ENCODE data around the gene DUSP14. TPM values are rescaled to one million over a fixed set of nuclear protein-coding genes. Genes with fewer than 3 reads are reported as not detected.

Gene DUSP14
- total and polyA plus RNA-seq, 2 of the 13 experiments (the other 11 are each of a cell fraction or from before 2014, with no cell fraction given) = 33.5 to 39.8 TPM

DNA sequence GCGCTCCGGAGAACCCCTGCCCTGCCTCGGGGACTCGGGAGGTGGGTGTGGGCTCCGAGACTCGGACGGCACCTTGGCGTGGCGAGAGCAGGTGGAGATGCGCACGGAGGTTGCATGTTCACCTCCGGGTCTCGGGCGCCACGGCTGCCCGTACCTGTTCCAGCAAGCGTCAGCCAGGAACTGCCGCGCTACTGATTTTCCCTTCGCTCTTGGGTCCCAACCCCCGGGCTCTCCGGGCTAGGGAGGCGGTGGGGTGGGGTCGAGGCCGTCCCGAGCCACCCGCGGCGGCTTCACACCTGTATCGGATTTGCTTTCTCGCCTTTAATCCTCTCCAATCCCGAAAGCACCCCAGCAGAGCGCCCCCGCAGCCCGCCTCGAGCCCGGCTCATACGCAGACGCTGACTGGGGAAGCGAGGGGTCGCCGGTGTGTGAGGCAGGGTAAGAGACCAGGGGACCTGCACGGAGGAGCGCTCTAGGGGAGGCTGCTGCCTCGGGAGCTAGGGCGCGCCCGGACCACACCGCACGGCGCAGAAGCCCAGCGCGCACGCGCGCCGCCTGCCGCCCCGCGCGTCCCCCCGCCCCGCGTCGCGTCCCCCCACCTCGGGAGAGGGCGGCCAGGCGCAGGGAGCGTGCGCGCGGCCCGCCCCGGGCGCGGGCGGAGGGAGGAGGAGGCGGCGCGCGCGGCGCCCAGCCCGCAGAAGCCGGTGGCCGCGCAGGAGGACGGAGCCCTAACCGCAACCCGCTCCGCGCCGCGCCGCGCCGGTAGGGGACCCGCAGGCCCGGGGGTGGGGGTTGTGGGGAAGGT is at the start of gene DUSP14 (continued):
- TF ChIP-seq, protein P1, sequence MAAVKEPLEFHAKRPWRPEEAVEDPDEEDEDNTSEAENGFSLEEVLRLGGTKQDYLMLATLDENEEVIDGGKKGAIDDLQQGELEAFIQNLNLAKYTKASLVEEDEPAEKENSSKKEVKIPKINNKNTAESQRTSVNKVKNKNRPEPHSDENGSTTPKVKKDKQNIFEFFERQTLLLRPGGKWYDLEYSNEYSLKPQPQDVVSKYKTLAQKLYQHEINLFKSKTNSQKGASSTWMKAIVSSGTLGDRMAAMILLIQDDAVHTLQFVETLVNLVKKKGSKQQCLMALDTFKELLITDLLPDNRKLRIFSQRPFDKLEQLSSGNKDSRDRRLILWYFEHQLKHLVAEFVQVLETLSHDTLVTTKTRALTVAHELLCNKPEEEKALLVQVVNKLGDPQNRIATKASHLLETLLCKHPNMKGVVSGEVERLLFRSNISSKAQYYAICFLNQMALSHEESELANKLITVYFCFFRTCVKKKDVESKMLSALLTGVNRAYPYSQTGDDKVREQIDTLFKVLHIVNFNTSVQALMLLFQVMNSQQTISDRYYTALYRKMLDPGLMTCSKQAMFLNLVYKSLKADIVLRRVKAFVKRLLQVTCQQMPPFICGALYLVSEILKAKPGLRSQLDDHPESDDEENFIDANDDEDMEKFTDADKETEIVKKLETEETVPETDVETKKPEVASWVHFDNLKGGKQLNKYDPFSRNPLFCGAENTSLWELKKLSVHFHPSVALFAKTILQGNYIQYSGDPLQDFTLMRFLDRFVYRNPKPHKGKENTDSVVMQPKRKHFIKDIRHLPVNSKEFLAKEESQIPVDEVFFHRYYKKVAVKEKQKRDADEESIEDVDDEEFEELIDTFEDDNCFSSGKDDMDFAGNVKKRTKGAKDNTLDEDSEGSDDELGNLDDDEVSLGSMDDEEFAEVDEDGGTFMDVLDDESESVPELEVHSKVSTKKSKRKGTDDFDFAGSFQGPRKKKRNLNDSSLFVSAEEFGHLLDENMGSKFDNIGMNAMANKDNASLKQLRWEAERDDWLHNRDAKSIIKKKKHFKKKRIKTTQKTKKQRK (IDR thresholded peaks at IDR 0.05; ENCODE audit: low read length) = no peak
- TF ChIP-seq ZNF292 (CRISPR knock-in tag; IDR thresholded peaks at IDR 0.05; ENCODE audit: borderline replicate concordance, low read depth) = no peak
- TF ChIP-seq, protein P2, sequence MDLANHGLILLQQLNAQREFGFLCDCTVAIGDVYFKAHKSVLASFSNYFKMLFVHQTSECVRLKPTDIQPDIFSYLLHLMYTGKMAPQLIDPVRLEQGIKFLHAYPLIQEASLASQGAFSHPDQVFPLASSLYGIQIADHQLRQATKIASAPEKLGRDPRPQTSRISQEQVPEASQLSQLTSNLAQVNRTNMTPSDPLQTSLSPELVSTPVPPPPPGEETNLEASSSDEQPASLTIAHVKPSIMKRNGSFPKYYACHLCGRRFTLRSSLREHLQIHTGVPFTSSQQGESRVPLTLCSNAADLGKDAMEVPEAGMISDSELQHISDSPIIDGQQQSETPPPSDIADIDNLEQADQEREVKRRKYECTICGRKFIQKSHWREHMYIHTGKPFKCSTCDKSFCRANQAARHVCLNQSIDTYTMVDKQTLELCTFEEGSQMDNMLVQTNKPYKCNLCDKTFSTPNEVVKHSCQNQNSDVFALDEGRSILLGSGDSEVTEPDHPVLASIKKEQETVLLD (CRISPR knock-in tag; IDR thresholded peaks at IDR 0.05; ENCODE audit: low read depth) = peak; percentile 69
- TF ChIP-seq ZNF20 (CRISPR knock-in tag; IDR thresholded peaks at IDR 0.05) = no peak
- no peak for TF ChIP-seq SMAD3 (CRISPR knock-in tag; IDR thresholded peaks at IDR 0.05)
- no peak; the same call in 1 of the 2 replicates for TF ChIP-seq ZFP36L2 (CRISPR knock-in tag; IDR thresholded peaks at IDR 0.05)
- no peak for TF ChIP-seq KLF15 (CRISPR knock-in tag; IDR thresholded peaks at IDR 0.05; ENCODE audit: borderline replicate concordance)
- TF ChIP-seq ZNF792 (CRISPR knock-in tag; IDR thresholded peaks at IDR 0.05) = no peak
- TF ChIP-seq NFIC (IDR thresholded peaks at IDR 0.05; ENCODE audit: low read length) = no peak
- no peak for TF ChIP-seq RORA (CRISPR knock-in tag; IDR thresholded peaks at IDR 0.05)
- TF ChIP-seq PITX1 (CRISPR knock-in tag; IDR thresholded peaks at IDR 0.05) = no peak; the same call in 1 of the 2 replicates
- TF ChIP-seq ZNF597 (CRISPR knock-in tag; IDR thresholded peaks at IDR 0.05) = no peak
- peak; percentile 24; the same call in 1 of the 2 replicates for TF ChIP-seq FOSL2 (CRISPR knock-in tag; IDR thresholded peaks at IDR 0.05)
- no peak for TF ChIP-seq SMARCE1 (IDR thresholded peaks at IDR 0.05; ENCODE audit: borderline replicate concordance)
- no peak for TF ChIP-seq FLYWCH1 (CRISPR knock-in tag; IDR thresholded peaks at IDR 0.05)
- no peak for TF ChIP-seq TCF7L2 (IDR thresholded peaks at IDR 0.05; ENCODE audit: low read depth, low read length)
- TF ChIP-seq AHR (CRISPR knock-in tag; IDR thresholded peaks at IDR 0.05) = no peak; the same call in 1 of the 2 replicates
- TF ChIP-seq, protein P3, sequence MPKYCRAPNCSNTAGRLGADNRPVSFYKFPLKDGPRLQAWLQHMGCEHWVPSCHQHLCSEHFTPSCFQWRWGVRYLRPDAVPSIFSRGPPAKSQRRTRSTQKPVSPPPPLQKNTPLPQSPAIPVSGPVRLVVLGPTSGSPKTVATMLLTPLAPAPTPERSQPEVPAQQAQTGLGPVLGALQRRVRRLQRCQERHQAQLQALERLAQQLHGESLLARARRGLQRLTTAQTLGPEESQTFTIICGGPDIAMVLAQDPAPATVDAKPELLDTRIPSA (CRISPR knock-in tag; IDR thresholded peaks at IDR 0.05; ENCODE audit: borderline replicate concordance) = peak; percentile 8; the same call in 1 of the 2 replicates
- no peak for TF ChIP-seq ZNF567 (CRISPR knock-in tag; IDR thresholded peaks at IDR 0.05; ENCODE audit: borderline replicate concordance)
- no peak for TF ChIP-seq E2F2 (CRISPR knock-in tag; IDR thresholded peaks at IDR 0.05; ENCODE audit: borderline replicate concordance)
- no peak for TF ChIP-seq MZF1 (CRISPR knock-in tag; IDR thresholded peaks at IDR 0.05; ENCODE audit: borderline replicate concordance)
- no peak for TF ChIP-seq FOXP1 (IDR thresholded peaks at IDR 0.05)
- no peak for TF ChIP-seq FOXP1 (CRISPR knock-in tag; IDR thresholded peaks at IDR 0.05)

Measured in HepG2 (cell line).